HepG2 (cell line): Measurements from ENCODE around the gene CADM3. TPM values are rescaled to one million over a fixed set of nuclear protein-coding genes. Genes with fewer than 3 reads are reported as not detected.
A peak's percentile ranks its signal among the peaks of the same experiment; 100 is the strongest.

Experiments
- ATAC-seq: fragments of 200-7000 bp; cut with Tn5 transposase; 3 replicates; pipeline ENCODE4 v1.9.1; 2020; ENCODE audit warnings: mild to moderate bottlenecking, moderate library complexity
- BruUV-seq: library from RNA; stranded (reverse); fragments of 400-500 nt; replicated peaks from 2 replicates; lab custom pipeline; 2021; lab: Mats Ljungman, UMichigan
- CTCF ChIA-PET: fragments of 300-600 bp; formaldehyde crosslinking; extraction: SDS; loops from one replicate; lab custom pipeline; 2021; ENCODE audit warnings: low total read pairs, inconsistent platforms, low intra/inter-chr PET ratio; lab: Yijun Ruan, JAX
- POLR2A ChIA-PET: fragments of 350-600 bp; sonication (Branson Sonifier 250); formaldehyde crosslinking; loops from one replicate; lab custom pipeline; 2020; ENCODE audit warnings: antibody characterized with exemption, inconsistent platforms; lab: Yijun Ruan, JAX
- DNase-seq: peaks from one replicate; pipeline ENCODE4 v3.0.0-alpha.2; 2015; ENCODE audit warnings: low spot score
- FAIRE-seq: peaks from 3 replicates; lab custom pipeline; 2011; peaks lifted over from hg19 to GRCh38; lab: Jason Lieb, UNC
- H2AFZ ChIP-seq: one replicate; pipeline ENCODE4 v1.6.1; 2011; ENCODE audit warnings: low read length, inconsistent platforms
- H3K27ac ChIP-seq: fragments of 300-600 bp; 3 replicates; pipeline ENCODE4 v1.8.0; 2011; ENCODE audit warnings: mixed run types, mild to moderate bottlenecking, mixed read lengths, low read length, inconsistent platforms; ENCODE audit not compliant: insufficient read depth; ENCODE audit errors: extremely low read length
- H3K27me3 ChIP-seq, 2 experiments: fragments of 200-600 bp in 1 of 2; 2 replicates in 1 of 2; 3 replicates in 1 of 2; pipeline versions ENCODE4 v1.6.0 to v1.8.0; 2011; ENCODE audit warnings: low read length in 2 of 2, mild to moderate bottlenecking in 2 of 2, moderate library complexity in 2 of 2, inconsistent platforms in 1 of 2; ENCODE audit not compliant: insufficient read depth in 2 of 2, control insufficient read depth in 1 of 2
- H3K36me3 ChIP-seq, 2 experiments: fragments of 200-600 bp in 1 of 2; replicated peaks in 1 of 2; 2 replicates in 1 of 2; 3 replicates in 1 of 2; pipeline versions ENCODE4 v1.5.1 to v1.8.0; 2011; ENCODE audit warnings: low read length in 2 of 2, inconsistent platforms in 1 of 2; ENCODE audit not compliant: insufficient read depth in 2 of 2, control insufficient read depth in 1 of 2
- H3K4me1 ChIP-seq: 2 replicates; pipeline ENCODE4 v1.5.1; 2012; ENCODE audit warnings: low read length, inconsistent platforms; ENCODE audit not compliant: insufficient read depth
- H3K4me2 ChIP-seq: 2 replicates; pipeline ENCODE4 v1.6.0; 2011; ENCODE audit warnings: low read depth, low read length, inconsistent platforms
- H3K4me3 ChIP-seq, 3 experiments: fragments of 200-600 bp in 1 of 3; sonication (generic), shearing (Covaris generic) in 1 of 3; replicated peaks in 1 of 3; 2 replicates each; pipeline ENCODE4 v1.5.1; 2011 to 2016; ENCODE audit warnings: low read length in 3 of 3, inconsistent platforms in 2 of 3, low read depth in 2 of 3, mild to moderate bottlenecking in 2 of 3, control low read depth in 1 of 3, mixed read lengths in 1 of 3; ENCODE audit not compliant: insufficient read depth in 1 of 3
- H3K79me2 ChIP-seq: one replicate; pipeline ENCODE4 v1.6.1; 2011; ENCODE audit warnings: low read length, inconsistent platforms; ENCODE audit not compliant: insufficient read depth
- H3K9ac ChIP-seq: 2 replicates; pipeline ENCODE4 v1.6.0; 2011; ENCODE audit warnings: mild to moderate bottlenecking, low read depth, low read length, inconsistent platforms; ENCODE audit not compliant: insufficient read depth
- H3K9me3 ChIP-seq: 2 replicates; pipeline ENCODE4 v1.5.1; 2012; ENCODE audit warnings: mild to moderate bottlenecking, low read length
- H4K20me1 ChIP-seq: 2 replicates; pipeline ENCODE4 v1.6.0; 2011; ENCODE audit warnings: inconsistent platforms, mild to moderate bottlenecking, low read length, moderate library complexity; ENCODE audit not compliant: insufficient read depth
- IKZF4 ChIP-seq: sonication (generic); formaldehyde crosslinking; IDR thresholded peaks from 2 replicates; pipeline ENCODE4 v1.5.1; 2020; ENCODE audit warnings: borderline replicate concordance, mild to moderate bottlenecking, low read depth, missing genetic modification reagents; ENCODE audit errors: not compliant biosample characterization
- PHF8 ChIP-seq: sonication (generic); formaldehyde crosslinking; IDR thresholded peaks from 2 replicates; pipeline ENCODE4 v1.5.0; 2020; ENCODE audit warnings: missing genetic modification reagents
- SOX13 ChIP-seq, 3 experiments: fragments of 450-650 bp in 1 of 3; sonication (generic) in 1 of 3; formaldehyde crosslinking in 1 of 3; IDR thresholded peaks in 2 of 3; conservative IDR thresholded peaks in 1 of 3; 2 replicates each; pipeline versions ENCODE4 v1.5.0 to v1.6.1; 2016 to 2020; ENCODE audit warnings: antibody characterized with exemption in 1 of 3, mild to moderate bottlenecking in 1 of 3, missing compliant biosample characterization in 1 of 3, missing genetic modification reagents in 1 of 3, moderate library complexity in 1 of 3
- TGIF2 ChIP-seq: IDR thresholded peaks from 2 replicates; pipeline ENCODE4 v1.6.1; 2016; ENCODE audit warnings: control low read depth, missing compliant biosample characterization
- ZFAT ChIP-seq: sonication (generic); formaldehyde crosslinking; conservative IDR thresholded peaks from 2 replicates; pipeline ENCODE4 v1.8.1; 2023; ENCODE audit warnings: missing genetic modification reagents, inconsistent platforms
- WGBS: methylation state at CpG from one replicate; pipeline ENCODE4 v1.1.6; 2017; ENCODE audit warnings: low lambda C conversion rate; 5-methylcytosine and 5-hydroxymethylcytosine counted together
- in situ Hi-C: cut with HindIII; loops from 2 replicates; pipeline ENCODE4 v1.10.0; 2017; ENCODE audit warnings: low pct_unique_long_range_greater_than_20kb; ENCODE audit not compliant: extremely low pct_ligation_motif_present
- intact Hi-C: fragments of 100-400 bp; cut with micrococcal nuclease; formaldehyde crosslinking; loops from one replicate; pipeline ENCODE4 v1.10.0; 2022; ENCODE audit not compliant: unreplicated experiment
- polyA plus RNA-seq, 8 experiments: library from polyadenylated mRNA; depleted of rRNA in 3 of 8; stranded (reverse) in 7 of 8; unstranded in 1 of 8; fragments of >200 nt; fragmentation: Illumina TruSeq in 4 of 8; extraction: Trizol in 4 of 8; gene quantifications; 2 replicates each; pipeline versions ENCODE4 v1.2.1 to v1.2.3, GENCODE V29; 2011 to 2016; ENCODE audit warnings: low read depth in 4 of 8, missing spikeins in 1 of 8, mixed read lengths in 1 of 8; ENCODE audit not compliant: insufficient read depth in 1 of 8
- total RNA-seq, 5 experiments: library from RNA; depleted of rRNA; stranded (reverse); fragments of >200 nt; fragmentation: Illumina TruSeq; extraction: Trizol; gene quantifications; 2 replicates each; pipeline ENCODE4 v1.2.3, GENCODE V29; 2016; ENCODE audit warnings: low read depth in 1 of 5
- TF ChIP-seq, protein P1 (sequence below): sonication (generic); formaldehyde crosslinking; IDR thresholded peaks from 2 replicates; pipeline ENCODE4 v1.4.0; 2020; ENCODE audit warnings: missing genetic modification reagents
- TF ChIP-seq, protein P2 (sequence below): sonication (generic); formaldehyde crosslinking; IDR thresholded peaks from 2 replicates; pipeline ENCODE4 v1.4.0; 2020; ENCODE audit warnings: mild to moderate bottlenecking, missing genetic modification reagents, borderline replicate concordance

The CADM3 gene
- total and polyA plus RNA-seq, 2 of the 13 experiments (the other 11 are each of a cell fraction or from before 2014, with no cell fraction given), result not detected

DNA sequence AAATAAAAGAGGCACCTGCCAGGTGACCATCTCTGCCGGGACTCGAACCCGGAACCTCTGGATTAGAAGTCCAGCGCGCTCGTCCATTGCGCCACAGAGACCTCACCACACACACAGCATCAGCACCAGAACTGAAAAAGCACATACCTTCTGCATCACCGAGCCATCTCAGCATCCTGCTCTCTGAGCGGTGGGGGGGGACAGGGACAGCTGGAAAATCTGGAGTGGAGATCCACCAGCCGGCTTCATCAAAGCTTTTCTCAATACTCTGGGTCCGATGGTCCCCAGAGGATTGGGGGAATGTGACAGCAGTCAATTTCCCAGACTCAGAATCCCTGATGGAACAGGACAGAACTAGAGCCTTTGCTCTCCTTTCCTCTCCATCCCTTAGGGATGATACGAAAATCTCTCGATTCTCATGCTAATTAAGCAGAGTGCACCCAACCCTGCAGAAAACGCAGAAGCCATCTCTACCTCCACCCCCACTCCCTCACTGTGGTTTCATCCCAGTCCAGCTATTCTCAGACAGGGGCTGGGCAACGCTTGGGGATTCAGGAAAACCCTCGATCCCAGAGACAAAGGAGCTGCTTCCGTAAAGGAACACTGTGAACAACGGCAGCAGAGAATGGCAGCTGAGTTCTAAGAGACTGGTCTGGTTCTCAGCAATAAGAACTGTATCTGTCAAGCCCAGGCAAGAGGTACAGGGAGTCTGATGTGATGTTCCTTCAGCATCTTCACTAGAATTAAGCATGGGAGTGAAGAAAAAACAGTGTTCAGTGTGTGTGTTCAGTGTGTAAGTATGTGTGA, 29.6 kb upstream of the CADM3 start:
- no peak overlapping the region for H3K4me2 ChIP-seq
- no peak overlapping the region for H3K27ac ChIP-seq
- TF ChIP-seq, protein P1, sequence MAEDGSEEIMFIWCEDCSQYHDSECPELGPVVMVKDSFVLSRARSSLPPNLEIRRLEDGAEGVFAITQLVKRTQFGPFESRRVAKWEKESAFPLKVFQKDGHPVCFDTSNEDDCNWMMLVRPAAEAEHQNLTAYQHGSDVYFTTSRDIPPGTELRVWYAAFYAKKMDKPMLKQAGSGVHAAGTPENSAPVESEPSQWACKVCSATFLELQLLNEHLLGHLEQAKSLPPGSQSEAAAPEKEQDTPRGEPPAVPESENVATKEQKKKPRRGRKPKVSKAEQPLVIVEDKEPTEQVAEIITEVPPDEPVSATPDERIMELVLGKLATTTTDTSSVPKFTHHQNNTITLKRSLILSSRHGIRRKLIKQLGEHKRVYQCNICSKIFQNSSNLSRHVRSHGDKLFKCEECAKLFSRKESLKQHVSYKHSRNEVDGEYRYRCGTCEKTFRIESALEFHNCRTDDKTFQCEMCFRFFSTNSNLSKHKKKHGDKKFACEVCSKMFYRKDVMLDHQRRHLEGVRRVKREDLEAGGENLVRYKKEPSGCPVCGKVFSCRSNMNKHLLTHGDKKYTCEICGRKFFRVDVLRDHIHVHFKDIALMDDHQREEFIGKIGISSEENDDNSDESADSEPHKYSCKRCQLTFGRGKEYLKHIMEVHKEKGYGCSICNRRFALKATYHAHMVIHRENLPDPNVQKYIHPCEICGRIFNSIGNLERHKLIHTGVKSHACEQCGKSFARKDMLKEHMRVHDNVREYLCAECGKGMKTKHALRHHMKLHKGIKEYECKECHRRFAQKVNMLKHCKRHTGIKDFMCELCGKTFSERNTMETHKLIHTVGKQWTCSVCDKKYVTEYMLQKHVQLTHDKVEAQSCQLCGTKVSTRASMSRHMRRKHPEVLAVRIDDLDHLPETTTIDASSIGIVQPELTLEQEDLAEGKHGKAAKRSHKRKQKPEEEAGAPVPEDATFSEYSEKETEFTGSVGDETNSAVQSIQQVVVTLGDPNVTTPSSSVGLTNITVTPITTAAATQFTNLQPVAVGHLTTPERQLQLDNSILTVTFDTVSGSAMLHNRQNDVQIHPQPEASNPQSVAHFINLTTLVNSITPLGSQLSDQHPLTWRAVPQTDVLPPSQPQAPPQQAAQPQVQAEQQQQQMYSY (CRISPR knock-in tag), result peak; percentile 38; the same call in 1 of the 2 replicates
- TF ChIP-seq TGIF2 (CRISPR knock-in tag), result no peak
- TF ChIP-seq IKZF4 (CRISPR knock-in tag), result no peak
- no peaks in the 10 kb centered on the region for H4K20me1 ChIP-seq
- H3K4me1 ChIP-seq, result no peaks in the 10 kb centered on the region
- DNase-seq (no peak), FAIRE-seq (no peak), ATAC-seq (no peak)
- no peak overlapping the region for H3K9ac ChIP-seq
- in situ Hi-C loops (no loop called here), intact Hi-C loops (no loop called here)
- no peak overlapping the region for H3K4me3 ChIP-seq
- H3K36me3 ChIP-seq, result no peaks in the 10 kb centered on the region
- WGBS, result 9% methylated on average over 17 of the region's 18 CpGs
- ChIA-PET CTCF (no interaction called here), POLR2A (no interaction called here)
- no peak overlapping the region for H2AFZ ChIP-seq
- H3K9me3 ChIP-seq, result no peaks in the 10 kb centered on the region
- BruUV-seq, result no TSS peak
- no peaks in the 10 kb centered on the region; a peak in 1 of 5 replicates for H3K27me3 ChIP-seq
- H3K79me2 ChIP-seq, result no peaks in the 10 kb centered on the region

DNA sequence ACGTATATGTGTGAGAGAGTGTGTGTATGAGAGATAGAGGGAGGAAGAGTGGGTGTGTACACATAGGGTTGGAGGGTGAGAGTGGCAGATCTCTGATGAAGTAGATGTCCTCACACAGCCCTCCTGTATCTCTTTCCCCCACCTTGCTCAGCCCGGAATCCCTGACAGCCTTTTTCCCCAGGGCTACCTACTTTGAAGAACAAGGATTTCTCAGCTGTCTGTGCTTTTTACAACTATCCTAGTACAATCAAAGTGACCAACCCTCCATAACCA, 29.1 kb upstream of the CADM3 start:
- ChIA-PET POLR2A (no interaction called here), CTCF (no interaction called here)
- in situ Hi-C loops (no loop called here), intact Hi-C loops (no loop called here)
- DNase-seq, result no peak
- Histone ChIP-seq H3K9me3 (no peaks in the 10 kb centered on the region), H2AFZ (no peak overlapping the region), H3K27ac (no peak overlapping the region), H3K9ac (no peak overlapping the region), H4K20me1 (no peaks in the 10 kb centered on the region), H3K79me2 (no peaks in the 10 kb centered on the region), H3K4me1 (no peaks in the 10 kb centered on the region), H3K4me2 (no peak overlapping the region), H3K4me3 (no peak overlapping the region), H3K27me3 (no peaks in the 10 kb centered on the region; a peak in 1 of 5 replicates), H3K36me3 (no peaks in the 10 kb centered on the region)
- ATAC-seq, result no peak
- BruUV-seq, result no TSS peak
- WGBS, result 0% methylated on average over 2 of the region's 2 CpGs
- FAIRE-seq, result no peak
- TF ChIP-seq, protein P2, sequence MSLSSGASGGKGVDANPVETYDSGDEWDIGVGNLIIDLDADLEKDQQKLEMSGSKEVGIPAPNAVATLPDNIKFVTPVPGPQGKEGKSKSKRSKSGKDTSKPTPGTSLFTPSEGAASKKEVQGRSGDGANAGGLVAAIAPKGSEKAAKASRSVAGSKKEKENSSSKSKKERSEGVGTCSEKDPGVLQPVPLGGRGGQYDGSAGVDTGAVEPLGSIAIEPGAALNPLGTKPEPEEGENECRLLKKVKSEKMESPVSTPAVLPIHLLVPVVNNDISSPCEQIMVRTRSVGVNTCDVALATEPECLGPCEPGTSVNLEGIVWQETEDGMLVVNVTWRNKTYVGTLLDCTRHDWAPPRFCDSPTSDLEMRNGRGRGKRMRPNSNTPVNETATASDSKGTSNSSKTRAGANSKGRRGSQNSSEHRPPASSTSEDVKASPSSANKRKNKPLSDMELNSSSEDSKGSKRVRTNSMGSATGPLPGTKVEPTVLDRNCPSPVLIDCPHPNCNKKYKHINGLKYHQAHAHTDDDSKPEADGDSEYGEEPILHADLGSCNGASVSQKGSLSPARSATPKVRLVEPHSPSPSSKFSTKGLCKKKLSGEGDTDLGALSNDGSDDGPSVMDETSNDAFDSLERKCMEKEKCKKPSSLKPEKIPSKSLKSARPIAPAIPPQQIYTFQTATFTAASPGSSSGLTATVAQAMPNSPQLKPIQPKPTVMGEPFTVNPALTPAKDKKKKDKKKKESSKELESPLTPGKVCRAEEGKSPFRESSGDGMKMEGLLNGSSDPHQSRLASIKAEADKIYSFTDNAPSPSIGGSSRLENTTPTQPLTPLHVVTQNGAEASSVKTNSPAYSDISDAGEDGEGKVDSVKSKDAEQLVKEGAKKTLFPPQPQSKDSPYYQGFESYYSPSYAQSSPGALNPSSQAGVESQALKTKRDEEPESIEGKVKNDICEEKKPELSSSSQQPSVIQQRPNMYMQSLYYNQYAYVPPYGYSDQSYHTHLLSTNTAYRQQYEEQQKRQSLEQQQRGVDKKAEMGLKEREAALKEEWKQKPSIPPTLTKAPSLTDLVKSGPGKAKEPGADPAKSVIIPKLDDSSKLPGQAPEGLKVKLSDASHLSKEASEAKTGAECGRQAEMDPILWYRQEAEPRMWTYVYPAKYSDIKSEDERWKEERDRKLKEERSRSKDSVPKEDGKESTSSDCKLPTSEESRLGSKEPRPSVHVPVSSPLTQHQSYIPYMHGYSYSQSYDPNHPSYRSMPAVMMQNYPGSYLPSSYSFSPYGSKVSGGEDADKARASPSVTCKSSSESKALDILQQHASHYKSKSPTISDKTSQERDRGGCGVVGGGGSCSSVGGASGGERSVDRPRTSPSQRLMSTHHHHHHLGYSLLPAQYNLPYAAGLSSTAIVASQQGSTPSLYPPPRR (CRISPR knock-in tag), result no peak
- TF ChIP-seq PHF8 (CRISPR knock-in tag) (no peak), ZFAT (CRISPR knock-in tag) (no peak), SOX13 (IDR thresholded peaks at IDR 0.05) (no peak), SOX13 (CRISPR knock-in tag; conservative IDR thresholded peaks at IDR 0.05 in 1 of 2, IDR thresholded peaks at IDR 0.05 in 1 of 2) (no peak)
